H9 (cell line): ENCODE data around the gene PAK1IP1. TPM values are rescaled to one million over a fixed set of nuclear protein-coding genes. Genes with fewer than 3 reads are reported as not detected.
"Not testable (repeated sequence)": the region's sequence is repeated elsewhere in the genome, so short reads cannot be mapped to it uniquely, and the experiment has no call there.

Experiments
- DNase-seq: peaks from one replicate; pipeline ENCODE4 v3.0.0-alpha.2; 2017
- H2AFZ ChIP-seq: one replicate; pipeline ENCODE4 v1.6.1; 2013; ENCODE audit warnings: mild to moderate bottlenecking, low read length, control low read depth, moderate library complexity
- H2AK5ac ChIP-seq: 2 replicates; pipeline ENCODE4 v1.6.1; 2013; ENCODE audit warnings: low read length, control low read depth, mixed read lengths; ENCODE audit not compliant: insufficient read length
- H2BK120ac ChIP-seq: one replicate; pipeline ENCODE4 v1.6.1; 2013; ENCODE audit warnings: low read depth, mild to moderate bottlenecking, low read length, control low read depth, inconsistent platforms; ENCODE audit not compliant: poor library complexity, severe bottlenecking
- H2BK12ac ChIP-seq: 2 replicates; pipeline ENCODE4 v1.6.1; 2013; ENCODE audit warnings: low read length, control low read depth, mixed read lengths, low read depth; ENCODE audit not compliant: insufficient read length
- H2BK15ac ChIP-seq: 2 replicates; pipeline ENCODE4 v1.6.1; 2013; ENCODE audit warnings: low read depth, low read length, control low read depth
- H2BK20ac ChIP-seq: one replicate; pipeline ENCODE4 v1.6.1; 2013; ENCODE audit warnings: low read depth, mild to moderate bottlenecking, low read length, control low read depth, inconsistent platforms; ENCODE audit not compliant: poor library complexity, severe bottlenecking
- H2BK5ac ChIP-seq: 2 replicates; pipeline ENCODE4 v1.6.1; 2013; ENCODE audit warnings: low read length, control low read depth, mixed read lengths; ENCODE audit not compliant: insufficient read length
- H3K14ac ChIP-seq: 2 replicates; pipeline ENCODE4 v1.6.1; 2013; ENCODE audit warnings: low read length, control low read depth; ENCODE audit not compliant: insufficient read depth
- H3K18ac ChIP-seq: 2 replicates; pipeline ENCODE4 v1.6.1; 2013; ENCODE audit warnings: low read depth, mild to moderate bottlenecking, mixed read lengths, low read length, control low read depth; ENCODE audit not compliant: insufficient read length
- H3K23ac ChIP-seq: 2 replicates; pipeline ENCODE4 v1.6.1; 2013; ENCODE audit warnings: low read length, control low read depth, mixed read lengths, low read depth; ENCODE audit not compliant: insufficient read length
- H3K23me2 ChIP-seq: 2 replicates; pipeline ENCODE4 v1.6.1; 2013; ENCODE audit warnings: low read depth, mild to moderate bottlenecking, mixed read lengths, low read length, control low read depth; ENCODE audit not compliant: insufficient read length, poor library complexity, severe bottlenecking
- H3K27ac ChIP-seq: 2 replicates; pipeline ENCODE4 v1.5.1; 2013; ENCODE audit warnings: low read length, control low read depth, mixed read lengths, low read depth; ENCODE audit not compliant: insufficient read length
- H3K27me3 ChIP-seq: 2 replicates; pipeline ENCODE4 v1.6.1; 2013; ENCODE audit warnings: low read length, control low read depth, inconsistent platforms; ENCODE audit not compliant: insufficient read depth
- H3K4ac ChIP-seq: 2 replicates; pipeline ENCODE4 v1.6.1; 2013; ENCODE audit warnings: low read depth, mild to moderate bottlenecking, control low read depth, inconsistent platforms, low read length, moderate library complexity
- H3K4me1 ChIP-seq: 2 replicates; pipeline ENCODE4 v1.6.1; 2013; ENCODE audit warnings: low read length, control low read depth, inconsistent platforms; ENCODE audit not compliant: insufficient read depth
- H3K4me2 ChIP-seq: 2 replicates; pipeline ENCODE4 v1.6.1; 2013; ENCODE audit warnings: low read length, control low read depth, mixed read lengths; ENCODE audit not compliant: insufficient read length, insufficient read depth
- H3K56ac ChIP-seq: 2 replicates; pipeline ENCODE4 v1.6.1; 2013; ENCODE audit warnings: low read depth, mild to moderate bottlenecking, mixed read lengths, low read length, control low read depth; ENCODE audit not compliant: insufficient read length
- H3K79me1 ChIP-seq: 2 replicates; pipeline ENCODE4 v1.6.1; 2013; ENCODE audit warnings: low read depth, mild to moderate bottlenecking, moderate library complexity, low read length, control low read depth, inconsistent platforms; ENCODE audit not compliant: insufficient read depth, poor library complexity, severe bottlenecking
- H3K79me2 ChIP-seq: 2 replicates; pipeline ENCODE4 v1.6.1; 2013; ENCODE audit warnings: low read length, control low read depth, inconsistent platforms; ENCODE audit not compliant: insufficient read depth
- H3K9ac ChIP-seq: 2 replicates; pipeline ENCODE4 v1.6.1; 2013; ENCODE audit warnings: low read length, control low read depth, mixed read lengths; ENCODE audit not compliant: insufficient read length; ENCODE audit errors: extremely low read depth
- H3K9me3 ChIP-seq: one replicate; pipeline ENCODE4 v1.6.1; 2013; ENCODE audit warnings: low read depth, low read length, inconsistent platforms; ENCODE audit not compliant: control insufficient read depth
- H3T11ph ChIP-seq: one replicate; pipeline ENCODE4 v1.6.1; 2013; ENCODE audit warnings: mild to moderate bottlenecking, low read length, control low read depth, inconsistent platforms
- H4K20me1 ChIP-seq: one replicate; pipeline ENCODE4 v1.6.1; 2013; ENCODE audit not compliant: control insufficient read depth, insufficient read length, insufficient read depth
- H4K5ac ChIP-seq: 2 replicates; pipeline ENCODE4 v1.6.1; 2013; ENCODE audit warnings: low read depth, mild to moderate bottlenecking, mixed read lengths, low read length, control low read depth; ENCODE audit not compliant: insufficient read length
- H4K8ac ChIP-seq: replicated peaks from 2 replicates; pipeline ENCODE4 v1.6.1; 2013; ENCODE audit warnings: low read length, control low read depth, mixed read lengths, low read depth; ENCODE audit not compliant: insufficient read length
- H4K91ac ChIP-seq: 2 replicates; pipeline ENCODE4 v1.6.1; 2013; ENCODE audit warnings: low read depth, mild to moderate bottlenecking, moderate library complexity, mixed read lengths, low read length, control low read depth; ENCODE audit not compliant: insufficient read length
- H3K27ac Mint-ChIP-seq, 3 experiments: 2 replicates in 2 of 3; 3 replicates in 1 of 3; pipeline ENCODE4 v1.8.0; 2020 to 2021; ENCODE audit warnings: mixed read lengths in 3 of 3, mild to moderate bottlenecking in 1 of 3, moderate library complexity in 1 of 3
- H3K27me3 Mint-ChIP-seq: 2 replicates; pipeline ENCODE4 v1.8.0; 2021; ENCODE audit warnings: low read depth, mild to moderate bottlenecking, moderate library complexity, mixed read lengths
- H3K36me3 Mint-ChIP-seq, 3 experiments: 2 replicates in 2 of 3; 3 replicates in 1 of 3; pipeline ENCODE4 v1.8.0; 2020 to 2021; ENCODE audit warnings: low read depth in 3 of 3, mixed read lengths in 3 of 3; ENCODE audit not compliant: insufficient read depth in 1 of 3
- H3K4me1 Mint-ChIP-seq, 2 experiments: 2 replicates each; pipeline ENCODE4 v1.8.0; 2020; ENCODE audit warnings: mixed read lengths in 2 of 2
- H3K4me3 Mint-ChIP-seq, 2 experiments: 2 replicates in 1 of 2; 3 replicates in 1 of 2; pipeline ENCODE4 v1.8.0; 2020 to 2021; ENCODE audit warnings: mild to moderate bottlenecking in 2 of 2, mixed read lengths in 2 of 2, moderate library complexity in 1 of 2
- H3K9me3 Mint-ChIP-seq, 2 experiments: 2 replicates in 1 of 2; 3 replicates in 1 of 2; pipeline ENCODE4 v1.8.0; 2020; ENCODE audit warnings: mild to moderate bottlenecking in 2 of 2, mixed read lengths in 2 of 2, moderate library complexity in 1 of 2
- WGBS: extraction: QIAGEN DNeasy Blood & Tissue Kit; methylation state at CpG from one replicate; pipeline ENCODE4 v1.1.7; 2013; ENCODE audit warnings: missing lambda C conversion rate, low lambda C conversion rate, mixed read lengths; ENCODE audit not compliant: insufficient read length; ENCODE audit errors: extremely low coverage; 5-methylcytosine and 5-hydroxymethylcytosine counted together
- total RNA-seq: library from RNA; stranded (reverse); gene quantifications from 2 replicates; pipeline ENCODE4 v1.2.1, GENCODE V29; 2021
- TF ChIP-seq, protein P1 (sequence below): fragments of 200-600 bp; sonication (generic); conservative IDR thresholded peaks from 3 replicates; pipeline ENCODE4 v1.8.0; 2021; ENCODE audit warnings: antibody characterized with exemption, mild to moderate bottlenecking

The PAK1IP1 gene
- total RNA-seq, 1 experiment from 2014 or later = 44.8 TPM

DNA sequence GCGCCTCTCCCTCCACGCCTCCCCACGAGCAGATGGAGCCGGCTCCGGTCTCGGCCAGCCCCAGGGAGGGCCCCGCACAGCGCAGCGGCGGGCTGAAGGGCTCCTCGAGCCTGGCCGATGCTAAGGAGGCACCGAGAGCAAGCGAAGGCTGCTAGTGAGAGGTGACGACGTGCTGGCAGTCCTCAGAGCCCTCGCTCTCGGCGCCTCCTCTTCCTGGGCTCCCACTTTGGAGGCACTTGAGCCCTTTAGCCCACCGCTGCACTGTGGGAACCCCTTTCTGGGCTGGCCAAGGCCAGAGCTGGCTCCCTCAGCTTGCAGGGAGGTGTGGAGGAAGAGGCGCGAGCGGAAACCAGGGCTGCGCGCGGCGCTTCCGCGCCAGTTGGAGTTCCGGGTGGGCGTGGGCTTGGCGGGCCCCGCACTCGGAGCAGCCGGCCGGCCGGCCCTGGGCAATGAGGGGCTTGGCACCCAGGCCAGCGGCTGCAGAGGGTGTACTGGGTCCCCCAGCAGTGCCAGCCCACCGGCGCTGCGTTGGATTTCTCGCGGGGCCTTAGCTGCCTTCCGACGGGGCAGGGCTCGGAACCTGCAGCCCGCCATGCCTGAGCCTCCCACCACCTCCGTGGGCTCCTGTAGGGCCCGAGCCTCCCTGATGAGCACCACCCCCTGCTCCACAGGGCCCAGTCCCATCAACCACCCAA is 25.6 kb downstream of the PAK1IP1 start:
- Mint-ChIP-seq H3K36me3 (peaks cover 3 to 23% (median 18%) of the 10 kb centered on the region in 3 experiments), H3K9me3 (peaks cover 3 to 7% of the 10 kb centered on the region in 2 experiments; a peak in 3 of 5 replicates), H3K27me3 (no peaks in the 10 kb centered on the region; the same call in 1 of the 2 replicates), H3K27ac (no peak overlapping the region), H3K4me1 (peaks cover 19 to 23% of the 10 kb centered on the region in 2 experiments), H3K4me3 (no peak overlapping the region)
- TF ChIP-seq, protein P1, sequence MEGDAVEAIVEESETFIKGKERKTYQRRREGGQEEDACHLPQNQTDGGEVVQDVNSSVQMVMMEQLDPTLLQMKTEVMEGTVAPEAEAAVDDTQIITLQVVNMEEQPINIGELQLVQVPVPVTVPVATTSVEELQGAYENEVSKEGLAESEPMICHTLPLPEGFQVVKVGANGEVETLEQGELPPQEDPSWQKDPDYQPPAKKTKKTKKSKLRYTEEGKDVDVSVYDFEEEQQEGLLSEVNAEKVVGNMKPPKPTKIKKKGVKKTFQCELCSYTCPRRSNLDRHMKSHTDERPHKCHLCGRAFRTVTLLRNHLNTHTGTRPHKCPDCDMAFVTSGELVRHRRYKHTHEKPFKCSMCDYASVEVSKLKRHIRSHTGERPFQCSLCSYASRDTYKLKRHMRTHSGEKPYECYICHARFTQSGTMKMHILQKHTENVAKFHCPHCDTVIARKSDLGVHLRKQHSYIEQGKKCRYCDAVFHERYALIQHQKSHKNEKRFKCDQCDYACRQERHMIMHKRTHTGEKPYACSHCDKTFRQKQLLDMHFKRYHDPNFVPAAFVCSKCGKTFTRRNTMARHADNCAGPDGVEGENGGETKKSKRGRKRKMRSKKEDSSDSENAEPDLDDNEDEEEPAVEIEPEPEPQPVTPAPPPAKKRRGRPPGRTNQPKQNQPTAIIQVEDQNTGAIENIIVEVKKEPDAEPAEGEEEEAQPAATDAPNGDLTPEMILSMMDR = no peak
- Histone ChIP-seq H4K91ac (no peak overlapping the region), H2BK20ac (no peak overlapping the region), H3K27me3 (no peaks in the 10 kb centered on the region), H2AK5ac (no peak overlapping the region), H2BK120ac (no peak overlapping the region), H2AFZ (no peak overlapping the region), H3K23me2 (peaks cover 9% of the 10 kb centered on the region), H4K8ac (no peak overlapping the region), H3K4me2 (no peak overlapping the region), H3T11ph (no peak overlapping the region), H3K23ac (no peak overlapping the region), H4K20me1 (no peaks in the 10 kb centered on the region), H2BK15ac (no peak overlapping the region), H2BK5ac (no peak overlapping the region), H3K9me3 (no peaks in the 10 kb centered on the region), H3K4me1 (0 out of 2 replicates have a peak, but pooled peaks cover 2% of the 10 kb centered on the region), H3K79me1 (no peaks in the 10 kb centered on the region), H3K18ac (no peak overlapping the region), H4K5ac (no peak overlapping the region), H3K4ac (no peak overlapping the region), H3K9ac (no peak overlapping the region), H3K56ac (no peak overlapping the region), H2BK12ac (no peak overlapping the region), H3K79me2 (no peaks in the 10 kb centered on the region), H3K14ac (no peak overlapping the region), H3K27ac (no peak overlapping the region)
- no peak for DNase-seq
- no CpG with 5 or more reads among the region's 49 CpGs for WGBS

DNA sequence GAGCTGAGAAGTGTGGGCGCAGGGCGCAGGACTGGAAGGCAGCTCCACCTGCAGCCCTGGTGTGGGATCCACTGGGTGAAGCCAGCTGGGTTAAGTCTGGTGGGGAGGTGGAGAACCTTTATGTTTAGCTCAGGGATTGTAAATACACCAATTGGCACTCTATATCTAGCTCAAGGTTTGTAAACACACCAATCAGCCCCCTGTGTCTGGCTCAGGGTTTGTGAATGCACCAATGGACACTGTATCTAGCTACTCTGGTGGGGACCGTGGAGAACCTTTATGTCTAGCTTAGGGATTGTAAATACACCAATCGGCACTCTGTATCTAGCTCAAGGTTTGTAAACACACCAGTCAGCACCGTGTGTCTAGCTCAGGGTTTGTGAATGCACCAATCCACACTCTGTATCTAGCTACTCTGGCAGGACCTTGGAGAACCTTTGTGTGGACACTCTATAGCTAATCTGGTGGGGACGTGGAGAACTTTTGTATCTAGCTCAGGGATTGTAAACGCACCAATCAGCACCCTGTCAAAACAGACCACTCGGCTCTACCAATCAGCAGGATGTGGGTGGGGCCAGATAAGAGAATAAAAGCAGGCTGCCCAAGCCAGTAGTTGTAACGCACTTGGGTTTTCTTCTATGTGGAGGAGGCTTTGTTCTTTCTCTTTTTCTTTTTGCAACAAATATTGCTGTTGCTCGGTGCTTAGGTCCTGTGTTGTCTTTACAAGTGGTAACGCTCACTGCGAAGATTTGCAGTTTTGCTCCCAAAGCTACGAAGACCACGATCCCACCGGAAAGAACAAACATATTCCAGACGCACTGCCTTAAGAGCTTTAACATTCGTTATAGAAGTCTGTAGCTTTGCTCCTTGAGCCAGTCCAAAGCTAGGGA is 26.4 kb downstream of the PAK1IP1 start:
- H3K4ac ChIP-seq, H3K79me2 ChIP-seq, H3K9me3 Mint-ChIP-seq, DNase-seq, H2BK12ac ChIP-seq, H3K9ac ChIP-seq, H3T11ph ChIP-seq, H3K4me2 ChIP-seq, H3K27me3 Mint-ChIP-seq, H4K91ac ChIP-seq, H2BK20ac ChIP-seq, H4K5ac ChIP-seq, H3K9me3 ChIP-seq, H2AFZ ChIP-seq, H3K27me3 ChIP-seq, H3K56ac ChIP-seq, H3K79me1 ChIP-seq, H4K20me1 ChIP-seq, H3K23me2 ChIP-seq, H2AK5ac ChIP-seq, H2BK5ac ChIP-seq, H3K27ac ChIP-seq, H3K14ac ChIP-seq, H4K8ac ChIP-seq, H2BK120ac ChIP-seq, H2BK15ac ChIP-seq, H3K18ac ChIP-seq, H3K23ac ChIP-seq, H3K4me1 ChIP-seq: not testable (repeated sequence)
- Mint-ChIP-seq H3K4me1 (peaks cover 19 to 23% of the 10 kb centered on the region in 2 experiments), H3K36me3 (peaks cover 7 to 30% (median 26%) of the 10 kb centered on the region in 3 experiments), H3K4me3 (peak overlapping the region in 1 of 2 experiments; percentile 96; a peak in 4 of 5 replicates), H3K27ac (peak overlapping the region in 2 of 3 experiments; percentile 42 to 62; a peak in 4 of 7 replicates)
- no CpG with 5 or more reads among the region's 17 CpGs for WGBS
